SK-N-MC (cell line): ENCODE measurements around the gene MAP4K4.

Experiments used
- EZH2 ChIP-seq: fragments of 200-600 bp; sonication (generic); IDR thresholded peaks from one replicate; pipeline ENCODE4 v1.6.1; 2017; ENCODE audit warnings: antibody characterized with exemption
- POLR2AphosphoS5 ChIP-seq: IDR thresholded peaks from 2 replicates; pipeline ENCODE4 v1.6.1; 2012; ENCODE audit warnings: mild to moderate bottlenecking, low read depth, low read length, borderline replicate concordance

DNA sequence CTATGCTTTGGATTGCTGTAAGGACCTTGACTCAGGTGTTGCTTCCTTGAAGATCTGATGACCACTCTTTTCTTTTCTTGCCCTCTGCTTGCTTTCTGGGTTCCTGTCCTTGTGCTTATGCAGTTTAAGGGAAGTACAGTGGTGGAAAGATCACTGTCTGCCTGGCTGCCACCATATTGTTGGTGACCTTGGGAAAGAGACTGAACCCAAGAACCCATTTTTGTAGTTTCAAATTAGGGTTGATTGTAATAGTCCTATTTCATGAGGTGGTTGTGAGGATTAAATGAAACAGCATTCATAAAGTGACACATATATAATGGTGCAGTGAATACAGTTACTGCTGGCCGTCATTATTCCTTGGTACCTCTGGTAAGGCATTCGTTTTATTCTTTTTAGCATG is 41.1 kb downstream of the MAP4K4 start:
- TF ChIP-seq POLR2AphosphoS5 (no peak), EZH2 (no peak)
